ENCODE data around the gene APMAP. TPM values are rescaled to one million over a fixed set of nuclear protein-coding genes. Genes with fewer than 3 reads are reported as not detected.

Gene APMAP, protein sequence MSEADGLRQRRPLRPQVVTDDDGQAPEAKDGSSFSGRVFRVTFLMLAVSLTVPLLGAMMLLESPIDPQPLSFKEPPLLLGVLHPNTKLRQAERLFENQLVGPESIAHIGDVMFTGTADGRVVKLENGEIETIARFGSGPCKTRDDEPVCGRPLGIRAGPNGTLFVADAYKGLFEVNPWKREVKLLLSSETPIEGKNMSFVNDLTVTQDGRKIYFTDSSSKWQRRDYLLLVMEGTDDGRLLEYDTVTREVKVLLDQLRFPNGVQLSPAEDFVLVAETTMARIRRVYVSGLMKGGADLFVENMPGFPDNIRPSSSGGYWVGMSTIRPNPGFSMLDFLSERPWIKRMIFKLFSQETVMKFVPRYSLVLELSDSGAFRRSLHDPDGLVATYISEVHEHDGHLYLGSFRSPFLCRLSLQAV
- total RNA-seq (ENCODE audit: low replicate concordance): 71.7 and 88.0 TPM in 2 replicates

GRCh38 chr20:24992487-24993205, at the start of gene APMAP:
Gene APMAP, minus strand, starts transcription at chr20:24992751. Its CDS starts 63 bp downstream, at chr20:24992688.
- Histone ChIP-seq H3K4me1 (peaks cover 13% of the 10 kb centered on the region), H3K9ac (peak within 1 kb of the TSS; percentile 23), H3K4me2 (peak within 1 kb of the TSS; percentile 87), H3K36me3 (no peaks in the 10 kb centered on the region), H3K4me3 (peak within 1 kb of the TSS; percentile 53), H4K20me1 (ENCODE audit: low read depth) (peaks cover 11% of the 10 kb centered on the region), H3K9me3 (ENCODE audit: low read depth) (no peaks in the 10 kb centered on the region), H3K79me2 (ENCODE audit: low read depth) (peaks cover 44% of the 10 kb centered on the region), H3K27me3 (peaks cover 43% of the 10 kb centered on the region), H3F3A (ENCODE audit: low read depth) (no peaks in the 10 kb centered on the region), H3K27ac (no peak within 1 kb of the TSS), H2AFZ (replicated peaks) (peak within 1 kb of the TSS; percentile 18)
- no peaks in the 10 kb centered on the region for H3K36me3 Mint-ChIP-seq
- H3K9me3 Mint-ChIP-seq: no peaks in the 10 kb centered on the region
- H3K27ac Mint-ChIP-seq: peak within 1 kb of the TSS; percentile 14
- peak; percentile 96 for DNase-seq (ENCODE audit: low spot score)
- H3K4me1 Mint-ChIP-seq: peaks cover 39% of the 10 kb centered on the region
- H3K4me3 Mint-ChIP-seq: peak within 1 kb of the TSS; percentile 98
- peaks cover 10% of the 10 kb centered on the region for H3K27me3 Mint-ChIP-seq (ENCODE audit: insufficient read depth, low read depth)
- TF ChIP-seq, protein P1, sequence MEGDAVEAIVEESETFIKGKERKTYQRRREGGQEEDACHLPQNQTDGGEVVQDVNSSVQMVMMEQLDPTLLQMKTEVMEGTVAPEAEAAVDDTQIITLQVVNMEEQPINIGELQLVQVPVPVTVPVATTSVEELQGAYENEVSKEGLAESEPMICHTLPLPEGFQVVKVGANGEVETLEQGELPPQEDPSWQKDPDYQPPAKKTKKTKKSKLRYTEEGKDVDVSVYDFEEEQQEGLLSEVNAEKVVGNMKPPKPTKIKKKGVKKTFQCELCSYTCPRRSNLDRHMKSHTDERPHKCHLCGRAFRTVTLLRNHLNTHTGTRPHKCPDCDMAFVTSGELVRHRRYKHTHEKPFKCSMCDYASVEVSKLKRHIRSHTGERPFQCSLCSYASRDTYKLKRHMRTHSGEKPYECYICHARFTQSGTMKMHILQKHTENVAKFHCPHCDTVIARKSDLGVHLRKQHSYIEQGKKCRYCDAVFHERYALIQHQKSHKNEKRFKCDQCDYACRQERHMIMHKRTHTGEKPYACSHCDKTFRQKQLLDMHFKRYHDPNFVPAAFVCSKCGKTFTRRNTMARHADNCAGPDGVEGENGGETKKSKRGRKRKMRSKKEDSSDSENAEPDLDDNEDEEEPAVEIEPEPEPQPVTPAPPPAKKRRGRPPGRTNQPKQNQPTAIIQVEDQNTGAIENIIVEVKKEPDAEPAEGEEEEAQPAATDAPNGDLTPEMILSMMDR (IDR thresholded peaks at IDR 0.05): no peak
- TF ChIP-seq EZH2phosphoT487 (IDR thresholded peaks at IDR 0.05) (no peak), EZH2 (IDR thresholded peaks at IDR 0.05) (no peak)

DNA sequence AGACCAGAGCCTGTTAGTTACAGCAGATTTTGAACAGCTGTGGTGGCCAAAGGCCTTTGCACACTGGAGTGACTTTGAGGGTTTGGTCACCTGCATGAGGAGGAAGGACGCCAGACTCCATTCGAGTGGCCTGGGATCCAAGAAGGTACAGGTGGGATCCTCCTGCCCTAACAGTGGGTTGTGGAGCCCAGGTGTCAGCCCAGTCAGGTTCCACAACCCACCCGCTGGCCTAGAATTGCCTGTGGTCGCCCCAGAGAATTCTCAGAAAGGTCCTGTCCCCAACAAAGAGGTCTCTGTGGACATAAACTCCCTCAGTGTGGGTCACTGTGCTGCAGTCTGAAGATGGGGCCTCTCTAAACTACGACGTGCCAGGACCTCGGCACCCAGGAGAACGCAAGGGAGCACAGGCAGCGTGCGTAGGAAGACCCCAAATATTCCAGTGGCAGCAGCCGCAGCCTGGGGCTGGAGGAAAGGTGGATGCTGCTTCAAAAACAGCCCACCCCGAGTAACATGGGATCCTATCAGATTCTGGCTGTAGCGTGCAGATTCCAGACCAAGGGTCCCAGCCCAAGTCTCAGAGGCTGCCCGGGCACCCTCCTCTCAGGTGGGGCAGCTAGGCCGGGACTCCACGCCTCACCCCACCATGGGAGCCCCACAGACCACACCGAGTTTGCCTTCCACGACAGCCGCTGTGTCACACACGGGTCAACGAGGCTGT, 49.4 kb upstream of the APMAP start:
- H3K4me1 ChIP-seq: no peaks in the 10 kb centered on the region
- H3K9me3 ChIP-seq (ENCODE audit: low read depth): no peaks in the 10 kb centered on the region
- no peak for DNase-seq (ENCODE audit: low spot score)
- no peak overlapping the region for H2AFZ ChIP-seq (replicated peaks)
- H3K9me3 Mint-ChIP-seq: no peaks in the 10 kb centered on the region
- H3K79me2 ChIP-seq (ENCODE audit: low read depth): no peaks in the 10 kb centered on the region
- peaks cover 2% of the 10 kb centered on the region for H3K27me3 Mint-ChIP-seq (ENCODE audit: insufficient read depth, low read depth)
- TF ChIP-seq EZH2 (IDR thresholded peaks at IDR 0.05) (no peak), EZH2phosphoT487 (IDR thresholded peaks at IDR 0.05) (no peak)
- TF ChIP-seq, protein P1 (IDR thresholded peaks at IDR 0.05): no peak
- H3K36me3 Mint-ChIP-seq: no peaks in the 10 kb centered on the region
- no peak overlapping the region for H3K27ac ChIP-seq
- no peak overlapping the region for H3K9ac ChIP-seq
- H3K4me3 ChIP-seq: no peak overlapping the region
- H3K4me1 Mint-ChIP-seq: peaks cover 3% of the 10 kb centered on the region
- no peak overlapping the region for H3K27ac Mint-ChIP-seq
- no peaks in the 10 kb centered on the region for H4K20me1 ChIP-seq (ENCODE audit: low read depth)
- no peaks in the 10 kb centered on the region for H3K36me3 ChIP-seq
- no peak overlapping the region for H3K4me3 Mint-ChIP-seq
- no peaks in the 10 kb centered on the region for H3K27me3 ChIP-seq
- no peaks in the 10 kb centered on the region for H3F3A ChIP-seq (ENCODE audit: low read depth)
- no peak overlapping the region for H3K4me2 ChIP-seq

GRCh38 chr20:25040438-25040831, 47.9 kb upstream of the APMAP start:
- Histone ChIP-seq H3K4me1 (no peaks in the 10 kb centered on the region), H3K27me3 (no peaks in the 10 kb centered on the region), H3K36me3 (no peaks in the 10 kb centered on the region), H3K27ac (no peak overlapping the region), H2AFZ (replicated peaks) (no peak overlapping the region), H3K79me2 (ENCODE audit: low read depth) (no peaks in the 10 kb centered on the region), H4K20me1 (ENCODE audit: low read depth) (no peaks in the 10 kb centered on the region), H3K4me2 (no peak overlapping the region), H3F3A (ENCODE audit: low read depth) (no peaks in the 10 kb centered on the region), H3K9ac (no peak overlapping the region), H3K9me3 (ENCODE audit: low read depth) (no peaks in the 10 kb centered on the region), H3K4me3 (no peak overlapping the region)
- peaks cover 16% of the 10 kb centered on the region for H3K4me1 Mint-ChIP-seq
- H3K36me3 Mint-ChIP-seq: no peaks in the 10 kb centered on the region
- no peak overlapping the region for H3K4me3 Mint-ChIP-seq
- no peak for DNase-seq (ENCODE audit: low spot score)
- H3K27me3 Mint-ChIP-seq (ENCODE audit: insufficient read depth, low read depth): peaks cover 2% of the 10 kb centered on the region
- TF ChIP-seq EZH2phosphoT487 (IDR thresholded peaks at IDR 0.05): no peak
- TF ChIP-seq, protein P1 (IDR thresholded peaks at IDR 0.05): no peak
- TF ChIP-seq EZH2 (IDR thresholded peaks at IDR 0.05): no peak
- H3K27ac Mint-ChIP-seq: no peak overlapping the region
- no peaks in the 10 kb centered on the region for H3K9me3 Mint-ChIP-seq

Measured in neural progenitor cell (in vitro differentiated cells).